HepG2 (cell line): ENCODE results near the gene KCNJ6. TPM values are rescaled to one million over a fixed set of nuclear protein-coding genes. Genes with fewer than 3 reads are reported as not detected.

Source experiments
- ATAC-seq: fragments of 200-7000 bp; cut with Tn5 transposase; 3 replicates; pipeline ENCODE4 v1.9.1; 2020; ENCODE audit warnings: mild to moderate bottlenecking, moderate library complexity
- BruUV-seq: library from RNA; stranded (reverse); fragments of 400-500 nt; replicated peaks from 2 replicates; lab custom pipeline; 2021; lab: Mats Ljungman, UMichigan
- CTCF ChIA-PET: fragments of 300-600 bp; formaldehyde crosslinking; extraction: SDS; loops from one replicate; lab custom pipeline; 2021; ENCODE audit warnings: low total read pairs, inconsistent platforms, low intra/inter-chr PET ratio; lab: Yijun Ruan, JAX
- POLR2A ChIA-PET: fragments of 350-600 bp; sonication (Branson Sonifier 250); formaldehyde crosslinking; loops from one replicate; lab custom pipeline; 2020; ENCODE audit warnings: antibody characterized with exemption, inconsistent platforms; lab: Yijun Ruan, JAX
- DNase-seq: peaks from one replicate; pipeline ENCODE4 v3.0.0-alpha.2; 2015; ENCODE audit warnings: low spot score
- FAIRE-seq: peaks from 3 replicates; lab custom pipeline; 2011; peaks lifted over from hg19 to GRCh38; lab: Jason Lieb, UNC
- H2AFZ ChIP-seq: one replicate; pipeline ENCODE4 v1.6.1; 2011; ENCODE audit warnings: low read length, inconsistent platforms
- H3K27ac ChIP-seq: fragments of 300-600 bp; 3 replicates; pipeline ENCODE4 v1.8.0; 2011; ENCODE audit warnings: mixed run types, mild to moderate bottlenecking, mixed read lengths, low read length, inconsistent platforms; ENCODE audit not compliant: insufficient read depth; ENCODE audit errors: extremely low read length
- H3K27me3 ChIP-seq, 2 experiments: fragments of 200-600 bp in 1 of 2; 2 replicates in 1 of 2; 3 replicates in 1 of 2; pipeline versions ENCODE4 v1.6.0 to v1.8.0; 2011; ENCODE audit warnings: low read length in 2 of 2, mild to moderate bottlenecking in 2 of 2, moderate library complexity in 2 of 2, inconsistent platforms in 1 of 2; ENCODE audit not compliant: insufficient read depth in 2 of 2, control insufficient read depth in 1 of 2
- H3K36me3 ChIP-seq, 2 experiments: fragments of 200-600 bp in 1 of 2; replicated peaks in 1 of 2; 2 replicates in 1 of 2; 3 replicates in 1 of 2; pipeline versions ENCODE4 v1.5.1 to v1.8.0; 2011; ENCODE audit warnings: low read length in 2 of 2, inconsistent platforms in 1 of 2; ENCODE audit not compliant: insufficient read depth in 2 of 2, control insufficient read depth in 1 of 2
- H3K4me1 ChIP-seq: 2 replicates; pipeline ENCODE4 v1.5.1; 2012; ENCODE audit warnings: low read length, inconsistent platforms; ENCODE audit not compliant: insufficient read depth
- H3K4me2 ChIP-seq: 2 replicates; pipeline ENCODE4 v1.6.0; 2011; ENCODE audit warnings: low read depth, low read length, inconsistent platforms
- H3K4me3 ChIP-seq, 3 experiments: fragments of 200-600 bp in 1 of 3; sonication (generic), shearing (Covaris generic) in 1 of 3; replicated peaks in 1 of 3; 2 replicates each; pipeline ENCODE4 v1.5.1; 2011 to 2016; ENCODE audit warnings: low read length in 3 of 3, inconsistent platforms in 2 of 3, low read depth in 2 of 3, mild to moderate bottlenecking in 2 of 3, control low read depth in 1 of 3, mixed read lengths in 1 of 3; ENCODE audit not compliant: insufficient read depth in 1 of 3
- H3K79me2 ChIP-seq: one replicate; pipeline ENCODE4 v1.6.1; 2011; ENCODE audit warnings: low read length, inconsistent platforms; ENCODE audit not compliant: insufficient read depth
- H3K9ac ChIP-seq: 2 replicates; pipeline ENCODE4 v1.6.0; 2011; ENCODE audit warnings: mild to moderate bottlenecking, low read depth, low read length, inconsistent platforms; ENCODE audit not compliant: insufficient read depth
- H3K9me3 ChIP-seq: 2 replicates; pipeline ENCODE4 v1.5.1; 2012; ENCODE audit warnings: mild to moderate bottlenecking, low read length
- H4K20me1 ChIP-seq: 2 replicates; pipeline ENCODE4 v1.6.0; 2011; ENCODE audit warnings: inconsistent platforms, mild to moderate bottlenecking, low read length, moderate library complexity; ENCODE audit not compliant: insufficient read depth
- ADNP ChIP-seq: sonication (generic); formaldehyde crosslinking; IDR thresholded peaks from 2 replicates; pipeline ENCODE4 v1.4.0; 2020; ENCODE audit warnings: missing genetic modification reagents
- CENPT ChIP-seq: sonication (generic); formaldehyde crosslinking; IDR thresholded peaks from 2 replicates; pipeline ENCODE4 v1.8.0; 2022; ENCODE audit warnings: low read depth, mild to moderate bottlenecking, moderate library complexity, missing genetic modification reagents
- FOXA1 ChIP-seq, 2 experiments: fragments of 450-650 bp in 1 of 2; sonication (generic) in 1 of 2; formaldehyde crosslinking in 1 of 2; IDR thresholded peaks; 2 replicates each; pipeline versions ENCODE4 v1.4.0 to v1.6.1; 2016 to 2020; ENCODE audit warnings: missing genetic modification reagents in 1 of 2
- GATAD2A ChIP-seq: IDR thresholded peaks from 2 replicates; pipeline ENCODE4 v1.6.1; 2016
- GTF2F1 ChIP-seq: fragments of 150-350 bp; IDR thresholded peaks from 2 replicates; pipeline ENCODE4 v1.6.1; 2014; ENCODE audit warnings: low read length
- MED13 ChIP-seq: sonication (generic); formaldehyde crosslinking; IDR thresholded peaks from 2 replicates; pipeline ENCODE4 v1.5.0; 2020; ENCODE audit warnings: missing genetic modification reagents
- PHF5A ChIP-seq: IDR thresholded peaks from one replicate; pipeline ENCODE4 v1.6.1; 2018; ENCODE audit warnings: low read depth, missing genetic modification reagents; ENCODE audit not compliant: unreplicated experiment
- RCOR2 ChIP-seq: IDR thresholded peaks from 2 replicates; pipeline ENCODE4 v1.6.1; 2016; ENCODE audit warnings: missing biosample characterization, missing genetic modification reagents
- REXO4 ChIP-seq: sonication (generic); formaldehyde crosslinking; IDR thresholded peaks from 2 replicates; pipeline ENCODE4 v1.8.0; 2022; ENCODE audit warnings: missing genetic modification reagents, mild to moderate bottlenecking, borderline replicate concordance
- XBP1 ChIP-seq: sonication (generic); formaldehyde crosslinking; IDR thresholded peaks from 2 replicates; pipeline ENCODE4 v1.5.0; 2020; ENCODE audit warnings: missing genetic modification reagents
- ZNF335 ChIP-seq: sonication (generic); formaldehyde crosslinking; IDR thresholded peaks from 2 replicates; pipeline ENCODE4 v1.4.0; 2020; ENCODE audit warnings: missing genetic modification reagents
- ZNF337 ChIP-seq: sonication (generic); formaldehyde crosslinking; IDR thresholded peaks from 2 replicates; pipeline ENCODE4 v1.5.1; 2020; ENCODE audit warnings: missing genetic modification reagents, low read depth, mild to moderate bottlenecking, borderline replicate concordance
- ZNF382 ChIP-seq: sonication (generic); formaldehyde crosslinking; IDR thresholded peaks from 2 replicates; pipeline ENCODE4 v1.5.0; 2020; ENCODE audit warnings: missing genetic modification reagents, mild to moderate bottlenecking, borderline replicate concordance
- WGBS: methylation state at CpG from one replicate; pipeline ENCODE4 v1.1.6; 2017; ENCODE audit warnings: low lambda C conversion rate; 5-methylcytosine and 5-hydroxymethylcytosine counted together
- in situ Hi-C: cut with HindIII; loops from 2 replicates; pipeline ENCODE4 v1.10.0; 2017; ENCODE audit warnings: low pct_unique_long_range_greater_than_20kb; ENCODE audit not compliant: extremely low pct_ligation_motif_present
- intact Hi-C: fragments of 100-400 bp; cut with micrococcal nuclease; formaldehyde crosslinking; loops from one replicate; pipeline ENCODE4 v1.10.0; 2022; ENCODE audit not compliant: unreplicated experiment
- polyA plus RNA-seq, 8 experiments: library from polyadenylated mRNA; depleted of rRNA in 3 of 8; stranded (reverse) in 7 of 8; unstranded in 1 of 8; fragments of >200 nt; fragmentation: Illumina TruSeq in 4 of 8; extraction: Trizol in 4 of 8; gene quantifications; 2 replicates each; pipeline versions ENCODE4 v1.2.1 to v1.2.3, GENCODE V29; 2011 to 2016; ENCODE audit warnings: low read depth in 4 of 8, missing spikeins in 1 of 8, mixed read lengths in 1 of 8; ENCODE audit not compliant: insufficient read depth in 1 of 8
- total RNA-seq, 5 experiments: library from RNA; depleted of rRNA; stranded (reverse); fragments of >200 nt; fragmentation: Illumina TruSeq; extraction: Trizol; gene quantifications; 2 replicates each; pipeline ENCODE4 v1.2.3, GENCODE V29; 2016; ENCODE audit warnings: low read depth in 1 of 5
- TF ChIP-seq, protein P1 (sequence below): IDR thresholded peaks from 2 replicates; pipeline ENCODE4 v1.6.1; 2012; ENCODE audit warnings: low read depth, low read length, improper control_type of control experiment
- TF ChIP-seq, protein P2 (sequence below): sonication (generic); formaldehyde crosslinking; IDR thresholded peaks from 2 replicates; pipeline ENCODE4 v1.5.0; 2020; ENCODE audit warnings: mild to moderate bottlenecking, missing genetic modification reagents

The KCNJ6 gene
- total and polyA plus RNA-seq, 2 of the 13 experiments (the other 11 are each of a cell fraction or from before 2014, with no cell fraction given), result not detected

DNA sequence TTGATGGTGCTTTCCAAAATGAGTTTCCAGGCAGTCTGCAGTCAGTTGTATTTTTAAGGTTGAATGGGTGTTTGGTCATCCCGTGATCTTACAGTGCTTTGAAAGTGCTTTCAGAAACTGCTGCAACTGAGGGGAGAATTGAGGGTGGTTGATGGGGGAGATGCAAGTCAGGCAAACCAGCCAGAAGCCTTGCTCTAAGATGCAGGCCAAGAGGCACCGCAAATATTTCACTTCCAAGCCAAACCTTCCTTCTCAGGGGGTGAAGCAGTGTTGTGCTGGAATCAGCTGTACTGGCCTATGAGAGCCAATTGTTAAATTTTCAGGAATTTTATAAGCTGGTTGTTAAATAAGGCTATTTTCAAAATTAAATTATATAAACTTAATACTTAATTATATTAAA lies 151.6 kb downstream of the KCNJ6 start:
- Histone ChIP-seq H3K79me2 (no peaks in the 10 kb centered on the region), H2AFZ (no peak overlapping the region), H3K4me1 (no peaks in the 10 kb centered on the region), H3K4me3 (no peak overlapping the region), H4K20me1 (no peaks in the 10 kb centered on the region), H3K27me3 (no peaks in the 10 kb centered on the region; a peak in 1 of 5 replicates), H3K36me3 (no peaks in the 10 kb centered on the region), H3K27ac (no peak overlapping the region), H3K4me2 (no peak overlapping the region), H3K9me3 (no peaks in the 10 kb centered on the region), H3K9ac (no peak overlapping the region)
- ChIA-PET CTCF (no interaction called here), POLR2A (no interaction called here)
- in situ Hi-C loops (no loop called here), intact Hi-C loops (no loop called here)
- no peak for TF ChIP-seq REXO4 (CRISPR knock-in tag)
- TF ChIP-seq GATAD2A (CRISPR knock-in tag), result no peak
- TF ChIP-seq XBP1 (CRISPR knock-in tag), result no peak
- TF ChIP-seq FOXA1 (IDR thresholded peaks at IDR 0.05), result no peak
- TF ChIP-seq FOXA1 (CRISPR knock-in tag; IDR thresholded peaks at IDR 0.05), result no peak
- BruUV-seq, result no TSS peak
- 0% methylated on average over 2 of the region's 2 CpGs for WGBS
- ATAC-seq (no peak), DNase-seq (no peak), FAIRE-seq (no peak)

DNA sequence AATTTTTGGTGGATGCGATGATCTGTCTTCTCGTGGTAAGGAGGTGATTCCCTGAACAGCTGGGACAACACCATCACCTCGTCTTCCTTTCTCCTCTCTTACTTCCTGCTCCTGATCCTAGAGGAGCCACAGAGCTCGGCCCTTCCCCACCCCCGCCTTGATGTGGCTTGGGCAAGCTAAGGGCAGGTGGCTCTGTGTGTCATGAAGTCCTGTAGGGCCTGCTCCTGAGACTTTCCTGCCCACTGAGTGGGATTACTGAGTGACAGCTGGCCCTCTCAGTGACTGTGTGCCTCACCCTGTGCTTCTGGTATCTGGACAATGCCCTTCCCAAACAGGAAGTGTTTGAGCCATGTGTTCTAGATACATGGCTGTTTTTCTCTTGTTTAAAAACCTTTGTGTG lies 153.0 kb downstream of the KCNJ6 start:
- Histone ChIP-seq H3K27ac (no peak overlapping the region), H4K20me1 (no peaks in the 10 kb centered on the region), H3K4me2 (no peak overlapping the region), H3K27me3 (no peaks in the 10 kb centered on the region; a peak in 1 of 5 replicates), H3K9ac (no peak overlapping the region), H3K79me2 (no peaks in the 10 kb centered on the region), H3K36me3 (no peaks in the 10 kb centered on the region), H3K4me1 (no peaks in the 10 kb centered on the region), H3K9me3 (no peaks in the 10 kb centered on the region), H3K4me3 (no peak overlapping the region), H2AFZ (no peak overlapping the region)
- in situ Hi-C loops (no loop called here), intact Hi-C loops (no loop called here)
- ATAC-seq (no peak), DNase-seq (no peak), FAIRE-seq (no peak)
- CTCF ChIA-PET, result no interaction called here
- no TSS peak for BruUV-seq
- POLR2A ChIA-PET, result no interaction called here
- no CpG with 5 or more reads among the region's 5 CpGs for WGBS
- no peak for TF ChIP-seq RCOR2 (CRISPR knock-in tag)
- TF ChIP-seq, protein P1, sequence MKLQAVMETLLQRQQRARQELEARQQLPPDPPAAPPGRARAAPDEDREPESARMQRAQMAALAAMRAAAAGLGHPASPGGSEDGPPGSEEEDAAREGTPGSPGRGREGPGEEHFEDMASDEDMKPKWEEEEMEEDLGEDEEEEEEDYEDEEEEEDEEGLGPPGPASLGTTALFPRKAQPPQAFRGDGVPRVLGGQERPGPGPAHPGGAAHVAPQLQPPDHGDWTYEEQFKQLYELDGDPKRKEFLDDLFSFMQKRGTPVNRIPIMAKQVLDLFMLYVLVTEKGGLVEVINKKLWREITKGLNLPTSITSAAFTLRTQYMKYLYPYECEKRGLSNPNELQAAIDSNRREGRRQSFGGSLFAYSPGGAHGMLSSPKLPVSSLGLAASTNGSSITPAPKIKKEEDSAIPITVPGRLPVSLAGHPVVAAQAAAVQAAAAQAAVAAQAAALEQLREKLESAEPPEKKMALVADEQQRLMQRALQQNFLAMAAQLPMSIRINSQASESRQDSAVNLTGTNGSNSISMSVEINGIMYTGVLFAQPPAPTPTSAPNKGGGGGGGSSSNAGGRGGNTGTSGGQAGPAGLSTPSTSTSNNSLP, result no peak
- TF ChIP-seq GTF2F1, result no peak
- TF ChIP-seq, protein P2, sequence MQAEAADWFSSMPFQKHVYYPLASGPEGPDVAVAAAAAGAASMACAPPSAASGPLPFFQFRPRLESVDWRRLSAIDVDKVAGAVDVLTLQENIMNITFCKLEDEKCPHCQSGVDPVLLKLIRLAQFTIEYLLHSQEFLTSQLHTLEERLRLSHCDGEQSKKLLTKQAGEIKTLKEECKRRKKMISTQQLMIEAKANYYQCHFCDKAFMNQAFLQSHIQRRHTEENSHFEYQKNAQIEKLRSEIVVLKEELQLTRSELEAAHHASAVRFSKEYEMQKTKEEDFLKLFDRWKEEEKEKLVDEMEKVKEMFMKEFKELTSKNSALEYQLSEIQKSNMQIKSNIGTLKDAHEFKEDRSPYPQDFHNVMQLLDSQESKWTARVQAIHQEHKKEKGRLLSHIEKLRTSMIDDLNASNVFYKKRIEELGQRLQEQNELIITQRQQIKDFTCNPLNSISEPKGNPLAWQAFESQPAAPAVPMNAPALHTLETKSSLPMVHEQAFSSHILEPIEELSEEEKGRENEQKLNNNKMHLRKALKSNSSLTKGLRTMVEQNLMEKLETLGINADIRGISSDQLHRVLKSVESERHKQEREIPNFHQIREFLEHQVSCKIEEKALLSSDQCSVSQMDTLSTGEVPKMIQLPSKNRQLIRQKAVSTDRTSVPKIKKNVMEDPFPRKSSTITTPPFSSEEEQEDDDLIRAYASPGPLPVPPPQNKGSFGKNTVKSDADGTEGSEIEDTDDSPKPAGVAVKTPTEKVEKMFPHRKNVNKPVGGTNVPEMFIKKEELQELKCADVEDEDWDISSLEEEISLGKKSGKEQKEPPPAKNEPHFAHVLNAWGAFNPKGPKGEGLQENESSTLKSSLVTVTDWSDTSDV (CRISPR knock-in tag), result no peak
- no peak for TF ChIP-seq ADNP (CRISPR knock-in tag)
- TF ChIP-seq MED13, result no peak
- TF ChIP-seq ZNF335 (CRISPR knock-in tag), result no peak
- TF ChIP-seq ZNF337, result no peak
- TF ChIP-seq PHF5A (CRISPR knock-in tag), result no peak
- TF ChIP-seq CENPT (CRISPR knock-in tag), result no peak
- TF ChIP-seq ZNF382 (CRISPR knock-in tag), result no peak
